Mammary epithelial cell (primary cell): Measurements from ENCODE around the gene SNAP23.

Experiments
- EZH2 ChIP-seq: IDR thresholded peaks from 2 replicates; pipeline ENCODE4 v1.6.1; 2012; ENCODE audit warnings: low read length, inconsistent platforms, borderline replicate concordance
- TF ChIP-seq, protein P1 (sequence below), 2 donors: IDR thresholded peaks in 1 of 2; conservative IDR thresholded peaks in 1 of 2; 2 replicates each; pipeline ENCODE4 v1.5.1; 2011 to 2012; ENCODE audit warnings: inconsistent platforms in 2 of 2, low read length in 2 of 2, mild to moderate bottlenecking in 2 of 2, control low read depth in 1 of 2, low read depth in 1 of 2; ENCODE audit not compliant: insufficient read depth in 1 of 2; ENCODE audit errors: extremely low read depth in 1 of 2

DNA sequence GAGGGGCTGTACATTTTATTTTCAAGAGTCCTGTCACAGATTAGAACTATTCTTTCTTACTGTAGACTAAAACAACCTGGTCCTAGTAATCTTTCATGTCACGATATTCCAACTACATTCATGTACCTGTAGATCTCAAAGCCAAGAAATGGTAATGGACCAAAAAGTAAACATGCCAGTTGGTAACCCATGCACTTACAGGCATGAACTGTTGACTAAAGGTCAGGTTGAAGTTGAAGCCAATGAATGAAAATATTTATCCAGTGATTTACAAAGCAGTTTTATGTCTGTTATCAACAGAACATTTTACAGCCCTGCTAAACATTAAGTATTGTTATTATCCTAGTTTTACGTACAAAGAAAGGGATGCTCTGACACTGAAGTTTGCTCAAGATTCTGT lies 27.9 kb downstream of the SNAP23 start:
- TF ChIP-seq, protein P1, sequence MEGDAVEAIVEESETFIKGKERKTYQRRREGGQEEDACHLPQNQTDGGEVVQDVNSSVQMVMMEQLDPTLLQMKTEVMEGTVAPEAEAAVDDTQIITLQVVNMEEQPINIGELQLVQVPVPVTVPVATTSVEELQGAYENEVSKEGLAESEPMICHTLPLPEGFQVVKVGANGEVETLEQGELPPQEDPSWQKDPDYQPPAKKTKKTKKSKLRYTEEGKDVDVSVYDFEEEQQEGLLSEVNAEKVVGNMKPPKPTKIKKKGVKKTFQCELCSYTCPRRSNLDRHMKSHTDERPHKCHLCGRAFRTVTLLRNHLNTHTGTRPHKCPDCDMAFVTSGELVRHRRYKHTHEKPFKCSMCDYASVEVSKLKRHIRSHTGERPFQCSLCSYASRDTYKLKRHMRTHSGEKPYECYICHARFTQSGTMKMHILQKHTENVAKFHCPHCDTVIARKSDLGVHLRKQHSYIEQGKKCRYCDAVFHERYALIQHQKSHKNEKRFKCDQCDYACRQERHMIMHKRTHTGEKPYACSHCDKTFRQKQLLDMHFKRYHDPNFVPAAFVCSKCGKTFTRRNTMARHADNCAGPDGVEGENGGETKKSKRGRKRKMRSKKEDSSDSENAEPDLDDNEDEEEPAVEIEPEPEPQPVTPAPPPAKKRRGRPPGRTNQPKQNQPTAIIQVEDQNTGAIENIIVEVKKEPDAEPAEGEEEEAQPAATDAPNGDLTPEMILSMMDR (conservative IDR thresholded peaks at IDR 0.05 in 1 of 2, IDR thresholded peaks at IDR 0.05 in 1 of 2; ENCODE audit: extremely low read depth in 1 of 2, insufficient read depth in 1 of 2, low read depth in 1 of 2, low read length in 2 of 2) = no peak
- no peak for TF ChIP-seq EZH2
